Retinal pigment epithelial cell (primary cell): ENCODE data around the gene VWF.
"Not testable (repeated sequence)": the region's sequence is repeated elsewhere in the genome, so short reads cannot be mapped to it uniquely, and the experiment has no call there.

Experiments
- DNase-seq: peaks from one replicate; pipeline ENCODE4 v3.0.0-alpha.2; 2010; ENCODE audit warnings: low read depth
- H3K4me3 ChIP-seq: 2 replicates; pipeline ENCODE4 v1.5.1; 2011; ENCODE audit warnings: mild to moderate bottlenecking, low read length, control low read depth, moderate library complexity
- TF ChIP-seq, protein P1 (sequence below): conservative IDR thresholded peaks from 2 replicates; pipeline ENCODE4 v1.5.1; 2011; ENCODE audit warnings: low read depth, low read length, control low read depth, inconsistent platforms

VWF gene

DNA sequence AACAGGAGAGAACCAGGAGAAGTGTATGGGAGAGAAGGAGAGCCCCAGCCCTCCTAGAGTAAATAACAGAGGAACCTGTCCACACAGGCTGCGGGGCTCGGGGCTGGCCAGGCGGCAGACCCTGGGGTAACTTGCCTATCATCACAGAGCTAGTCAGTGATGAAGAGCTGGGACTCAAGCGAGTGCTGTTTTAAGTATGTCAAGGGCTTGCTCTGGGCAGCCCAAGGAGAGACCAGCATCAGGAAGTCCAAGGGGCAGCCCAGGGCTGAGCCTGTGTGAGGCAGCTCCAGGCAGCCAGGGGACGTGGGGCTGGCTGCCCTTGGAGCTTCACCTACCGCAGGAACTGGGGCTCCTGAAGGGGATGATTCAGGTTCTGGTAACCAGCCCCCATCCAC, 10.0 kb downstream of the VWF start:
- TF ChIP-seq, protein P1, sequence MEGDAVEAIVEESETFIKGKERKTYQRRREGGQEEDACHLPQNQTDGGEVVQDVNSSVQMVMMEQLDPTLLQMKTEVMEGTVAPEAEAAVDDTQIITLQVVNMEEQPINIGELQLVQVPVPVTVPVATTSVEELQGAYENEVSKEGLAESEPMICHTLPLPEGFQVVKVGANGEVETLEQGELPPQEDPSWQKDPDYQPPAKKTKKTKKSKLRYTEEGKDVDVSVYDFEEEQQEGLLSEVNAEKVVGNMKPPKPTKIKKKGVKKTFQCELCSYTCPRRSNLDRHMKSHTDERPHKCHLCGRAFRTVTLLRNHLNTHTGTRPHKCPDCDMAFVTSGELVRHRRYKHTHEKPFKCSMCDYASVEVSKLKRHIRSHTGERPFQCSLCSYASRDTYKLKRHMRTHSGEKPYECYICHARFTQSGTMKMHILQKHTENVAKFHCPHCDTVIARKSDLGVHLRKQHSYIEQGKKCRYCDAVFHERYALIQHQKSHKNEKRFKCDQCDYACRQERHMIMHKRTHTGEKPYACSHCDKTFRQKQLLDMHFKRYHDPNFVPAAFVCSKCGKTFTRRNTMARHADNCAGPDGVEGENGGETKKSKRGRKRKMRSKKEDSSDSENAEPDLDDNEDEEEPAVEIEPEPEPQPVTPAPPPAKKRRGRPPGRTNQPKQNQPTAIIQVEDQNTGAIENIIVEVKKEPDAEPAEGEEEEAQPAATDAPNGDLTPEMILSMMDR = no peak
- no peak overlapping the region for H3K4me3 ChIP-seq
- no peak for DNase-seq

DNA sequence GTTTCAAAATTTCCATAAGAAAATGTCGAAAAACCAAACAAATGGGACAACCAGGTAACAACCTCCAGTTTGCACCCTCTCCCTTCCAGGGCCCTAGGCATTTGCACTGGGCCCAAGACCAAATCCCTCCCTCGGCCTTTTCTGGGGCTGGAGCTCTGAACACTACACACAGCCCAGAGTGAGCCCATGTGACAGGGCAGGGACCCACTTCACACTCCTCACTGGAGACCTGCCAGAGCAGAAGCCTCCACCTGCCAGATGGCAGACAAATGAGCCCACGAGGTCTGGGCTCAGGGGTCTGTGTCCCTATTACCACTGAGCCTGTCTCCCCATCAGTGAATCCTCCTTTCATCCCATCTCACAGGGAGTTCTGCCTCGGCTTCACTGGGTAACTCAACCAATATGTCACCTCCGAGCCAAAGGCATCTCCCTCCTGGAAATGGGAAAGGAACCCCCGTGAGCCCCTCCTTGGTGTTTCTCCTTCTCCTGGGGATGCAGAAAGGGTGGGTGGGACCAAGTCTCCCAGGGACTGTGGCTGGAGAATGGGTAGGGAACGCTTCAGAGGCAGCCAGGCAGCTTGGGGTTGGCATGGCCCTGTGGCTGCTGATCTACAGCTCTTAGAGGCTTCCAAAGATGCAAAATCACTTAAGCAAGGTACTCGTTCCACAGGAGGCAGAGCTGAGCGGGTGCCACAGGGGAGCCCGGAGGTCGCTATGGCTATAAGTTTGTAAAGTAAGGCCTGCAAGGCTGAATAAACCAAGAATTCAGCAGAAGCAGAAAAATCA, 10.6 kb downstream of the VWF start:
- H3K4me3 ChIP-seq = no peak overlapping the region
- TF ChIP-seq, protein P1 = no peak
- no peak for DNase-seq

GRCh38 chr12:6112004-6112403, 12.5 kb downstream of the VWF start:
- no peak for DNase-seq
- H3K4me3 ChIP-seq = no peak overlapping the region
- TF ChIP-seq, protein P1 = no peak

DNA sequence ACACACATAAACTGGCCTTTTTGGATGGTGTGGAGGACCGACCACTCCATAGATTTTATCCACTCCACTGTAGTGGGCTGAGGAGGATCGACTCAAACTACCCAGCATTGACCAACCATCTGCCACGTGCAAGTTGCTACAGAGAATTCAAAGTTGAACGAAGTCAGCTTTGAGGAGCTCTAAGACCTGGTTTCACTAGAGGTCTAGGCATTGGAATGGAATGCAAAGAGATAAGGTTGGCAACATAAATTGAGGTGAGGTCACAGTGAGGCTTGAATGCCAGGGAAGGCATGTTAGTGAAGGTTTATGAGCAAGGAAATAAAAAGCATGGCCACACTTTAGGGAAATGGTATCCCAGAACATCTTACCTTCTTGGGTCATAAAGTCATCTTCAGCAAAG, 14.5 kb downstream of the VWF start:
- TF ChIP-seq, protein P1 = no peak
- H3K4me3 ChIP-seq = no peak overlapping the region
- no peak for DNase-seq

- DNase-seq = no peak
- H3K4me3 ChIP-seq = no peak overlapping the region
- TF ChIP-seq, protein P1 = no peak
These were observed 18.3 kb downstream of the VWF start for GRCh38 chr12:6106218-6106617.

DNA sequence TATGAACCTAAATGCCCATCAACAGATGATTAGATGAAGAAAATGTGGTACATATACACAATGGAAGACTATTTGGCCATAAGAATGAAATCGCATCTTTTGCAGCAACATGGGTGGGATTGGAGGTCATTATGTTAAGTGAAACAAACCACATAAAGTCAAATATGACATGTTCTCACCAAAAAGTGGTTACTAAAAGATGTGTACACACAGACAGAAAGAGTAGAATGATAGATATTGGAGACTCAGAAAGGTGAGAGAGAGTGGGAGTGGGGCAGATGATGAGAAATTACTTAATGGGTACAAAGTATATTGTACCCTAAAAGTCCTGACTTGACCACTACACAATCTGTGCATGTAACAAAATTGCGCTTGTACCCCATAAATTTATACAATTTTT, 19.6 kb downstream of the VWF start:
- no peak overlapping the region for H3K4me3 ChIP-seq
- TF ChIP-seq, protein P1 = no peak
- no peak for DNase-seq

- TF ChIP-seq, protein P1 = no peak
- DNase-seq = no peak
- no peak overlapping the region for H3K4me3 ChIP-seq
These were observed 20.4 kb downstream of the VWF start for GRCh38 chr12:6104027-6104426.

- not testable (repeated sequence) for H3K4me3 ChIP-seq, DNase-seq
These were observed 22.4 kb downstream of the VWF start for GRCh38 chr12:6102021-6102420.
